GM12891 (cell line): ENCODE results near the gene RPN1.

Experiments used
- POLR2A ChIP-seq: IDR thresholded peaks from 2 replicates; pipeline ENCODE4 v1.6.1; 2011; ENCODE audit warnings: low read depth, low read length, control low read depth
- POLR2AphosphoS5 ChIP-seq: IDR thresholded peaks from 2 replicates; pipeline ENCODE4 v1.6.1; 2011; ENCODE audit warnings: low read depth, low read length, control low read depth

- TF ChIP-seq POLR2A (no peak), POLR2AphosphoS5 (no peak)
Measured at GRCh38 chr3:128607710-128608048, 42.9 kb downstream of the RPN1 start.
